Kidney (tissue), 14 donors: Measurements from ENCODE around the gene LDLRAD4. TPM values are rescaled to one million over a fixed set of nuclear protein-coding genes. Genes with fewer than 3 reads are reported as not detected.

Source experiments
- DNase-seq, 5 donors: peaks; one replicate each; pipeline ENCODE4 v3.0.0-alpha.2; 2013 to 2020
- FAIRE-seq: peaks from 2 replicates; lab custom pipeline; 2012; peaks lifted over from hg19 to GRCh38; lab: Jason Lieb, UNC
- H3K27ac ChIP-seq, 2 donors: one replicate each; pipeline ENCODE4 v1.7.0; 2013; ENCODE audit warnings: low read depth in 2 of 2, low read length in 2 of 2, inconsistent platforms in 1 of 2
- H3K27me3 ChIP-seq: one replicate; pipeline ENCODE4 v1.7.1; 2013; ENCODE audit warnings: low read length, inconsistent platforms; ENCODE audit not compliant: control insufficient read depth, insufficient read depth
- H3K36me3 ChIP-seq, 3 donors: one replicate each; pipeline versions ENCODE4 v1.7.0 to v1.7.1; 2013; ENCODE audit warnings: low read length in 3 of 3, control low read depth in 1 of 3, inconsistent platforms in 1 of 3; ENCODE audit not compliant: insufficient read depth in 3 of 3, control insufficient read depth in 2 of 3
- H3K4me1 ChIP-seq, 3 donors: one replicate each; pipeline versions ENCODE4 v1.7.0 to v1.7.1; 2013; ENCODE audit warnings: low read length in 3 of 3, inconsistent platforms in 1 of 3, low read depth in 1 of 3; ENCODE audit not compliant: control insufficient read depth in 2 of 3, insufficient read depth in 2 of 3
- H3K4me3 ChIP-seq, 3 donors: one replicate each; pipeline versions ENCODE4 v1.7.0 to v1.8.1; 2013; ENCODE audit warnings: low read length in 3 of 3, control low read depth in 1 of 3, inconsistent platforms in 1 of 3
- H3K9ac ChIP-seq, 3 donors: one replicate each; pipeline versions ENCODE4 v1.7.0 to v1.7.1; 2013; ENCODE audit warnings: low read length in 3 of 3, control low read depth in 1 of 3, inconsistent platforms in 1 of 3
- H3K9me3 ChIP-seq, 3 donors: one replicate each; pipeline versions ENCODE4 v1.7.0 to v1.7.1; 2013; ENCODE audit warnings: low read length in 3 of 3, control low read depth in 1 of 3, inconsistent platforms in 1 of 3; ENCODE audit not compliant: control insufficient read depth in 2 of 3, insufficient read depth in 1 of 3
- intact Hi-C: fragments of 100-400 bp; cut with DNase I; formaldehyde crosslinking; loops from one replicate; pipeline ENCODE4 v1.11.1; 2022
- polyA plus RNA-seq: library from polyadenylated mRNA; stranded (reverse); fragments of 350-450 nt; fragmentation: Illumina TruSeq; extraction: RNeasy Lipid Tissue Mini Kit (QIAGEN cat#74804); gene quantifications from one replicate; pipeline ENCODE4 v1.2.3, GENCODE V29; 2014; ENCODE audit warnings: low read depth, low replicate concordance; ENCODE audit not compliant: insufficient read depth
- total RNA-seq: library from RNA; stranded (reverse); fragmentation: NEBNext Ultra II Directional; extraction: Animal tissue kit (Norgen Biotek cat#: 25700); gene quantifications from one replicate; pipeline ENCODE4 v1.2.1, GENCODE V29; 2021
- TF ChIP-seq, protein P1 (sequence below): IDR thresholded peaks from 3 replicates; pipeline ENCODE4 v1.5.1; 2012; ENCODE audit warnings: mild to moderate bottlenecking, moderate library complexity, borderline replicate concordance; ENCODE audit not compliant: insufficient read depth; ENCODE audit errors: extremely low read depth
- donor health status: control.
- donor health status: control.
- donor health status: control.
- donor health status: control.
- donor health status: control.
- donor health status: DM: yes; HTN: yes; CAD: no.
- donor health status: Normal renal cell carcinoma (clear cell type).

LDLRAD4 gene
- total and polyA plus RNA-seq, 2 donors from 2014 or later: 2.3 to 42.3 TPM

DNA sequence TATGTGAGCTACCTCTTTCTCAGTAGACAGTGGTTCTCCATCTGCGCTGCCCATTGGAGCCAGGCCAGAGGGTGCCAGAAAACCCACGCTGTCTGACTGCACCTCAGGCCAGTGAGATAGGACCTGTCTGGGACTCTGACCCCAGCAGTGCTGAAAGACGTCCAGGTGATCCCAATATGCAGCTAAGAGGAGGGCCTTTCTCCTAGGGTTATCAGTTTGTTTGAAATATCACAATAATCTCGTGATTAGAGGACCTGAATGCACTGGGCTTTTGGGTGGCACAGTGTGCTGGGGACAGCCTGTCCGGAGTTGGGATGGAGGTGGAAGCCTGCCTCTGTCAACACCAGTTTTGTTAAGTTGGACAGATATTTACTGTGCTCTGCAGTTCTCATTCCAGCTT is 216.3 kb downstream of the LDLRAD4 start:
- Histone ChIP-seq H3K27me3 (no peaks in the 10 kb centered on the region), H3K9me3 (no peaks in the 10 kb centered on the region), H3K4me3 (no peak overlapping the region), H3K4me1 (no peaks in the 10 kb centered on the region), H3K9ac (no peak overlapping the region), H3K36me3 (no peaks in the 10 kb centered on the region), H3K27ac (no peak overlapping the region)
- TF ChIP-seq, protein P1, sequence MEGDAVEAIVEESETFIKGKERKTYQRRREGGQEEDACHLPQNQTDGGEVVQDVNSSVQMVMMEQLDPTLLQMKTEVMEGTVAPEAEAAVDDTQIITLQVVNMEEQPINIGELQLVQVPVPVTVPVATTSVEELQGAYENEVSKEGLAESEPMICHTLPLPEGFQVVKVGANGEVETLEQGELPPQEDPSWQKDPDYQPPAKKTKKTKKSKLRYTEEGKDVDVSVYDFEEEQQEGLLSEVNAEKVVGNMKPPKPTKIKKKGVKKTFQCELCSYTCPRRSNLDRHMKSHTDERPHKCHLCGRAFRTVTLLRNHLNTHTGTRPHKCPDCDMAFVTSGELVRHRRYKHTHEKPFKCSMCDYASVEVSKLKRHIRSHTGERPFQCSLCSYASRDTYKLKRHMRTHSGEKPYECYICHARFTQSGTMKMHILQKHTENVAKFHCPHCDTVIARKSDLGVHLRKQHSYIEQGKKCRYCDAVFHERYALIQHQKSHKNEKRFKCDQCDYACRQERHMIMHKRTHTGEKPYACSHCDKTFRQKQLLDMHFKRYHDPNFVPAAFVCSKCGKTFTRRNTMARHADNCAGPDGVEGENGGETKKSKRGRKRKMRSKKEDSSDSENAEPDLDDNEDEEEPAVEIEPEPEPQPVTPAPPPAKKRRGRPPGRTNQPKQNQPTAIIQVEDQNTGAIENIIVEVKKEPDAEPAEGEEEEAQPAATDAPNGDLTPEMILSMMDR: no peak
- DNase-seq: no peak
- intact Hi-C loops: no loop called here
- FAIRE-seq: no peak

- DNase-seq: no peak
- TF ChIP-seq, protein P1: no peak
- Histone ChIP-seq H3K27me3 (no peaks in the 10 kb centered on the region), H3K27ac (no peak overlapping the region), H3K9ac (no peak overlapping the region), H3K36me3 (no peaks in the 10 kb centered on the region), H3K4me3 (no peak overlapping the region), H3K9me3 (no peaks in the 10 kb centered on the region), H3K4me1 (no peaks in the 10 kb centered on the region)
- FAIRE-seq: no peak
- intact Hi-C loops: no loop called here
Measured at GRCh38 chr18:13435586-13436333, 217.2 kb downstream of the LDLRAD4 start.

DNA sequence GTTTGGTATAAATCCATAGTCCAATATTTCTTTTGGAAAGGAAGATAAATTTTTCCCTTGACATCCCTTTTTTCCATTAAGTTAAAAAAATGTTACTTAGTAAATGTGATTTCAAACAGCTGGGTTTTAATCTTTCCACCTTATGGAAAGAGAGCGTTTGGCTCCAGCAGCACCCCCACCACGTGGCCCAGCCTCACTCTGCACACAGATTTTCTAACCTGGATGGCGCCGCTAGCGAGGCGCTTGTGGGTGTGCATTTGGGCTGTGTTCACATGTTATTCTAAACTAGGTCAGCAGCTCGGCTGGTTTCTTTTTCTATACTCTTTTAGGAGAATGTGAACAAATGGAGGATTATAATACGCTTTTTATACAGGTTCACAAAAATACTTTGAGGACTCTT is 218.0 kb downstream of the LDLRAD4 start:
- H3K9me3 ChIP-seq: no peaks in the 10 kb centered on the region
- no peak overlapping the region for H3K4me3 ChIP-seq
- FAIRE-seq: no peak
- intact Hi-C loops: no loop called here
- TF ChIP-seq, protein P1: no peak
- no peaks in the 10 kb centered on the region for H3K27me3 ChIP-seq
- H3K4me1 ChIP-seq: no peaks in the 10 kb centered on the region
- H3K36me3 ChIP-seq: no peaks in the 10 kb centered on the region
- H3K9ac ChIP-seq: no peak overlapping the region
- no peak overlapping the region for H3K27ac ChIP-seq
- DNase-seq: peak in 1 of 5 donors; percentile 21
